Measurements from ENCODE around the gene SPAG6. TPM values are rescaled to one million over a fixed set of nuclear protein-coding genes. Genes with fewer than 3 reads are reported as not detected.
"Not testable (repeated sequence)": the region's sequence is repeated elsewhere in the genome, so short reads cannot be mapped to it uniquely, and the experiment has no call there.

The SPAG6 gene
- total and polyA plus RNA-seq, 4 donors, result 0.36 TPM; not detected in 3

DNA sequence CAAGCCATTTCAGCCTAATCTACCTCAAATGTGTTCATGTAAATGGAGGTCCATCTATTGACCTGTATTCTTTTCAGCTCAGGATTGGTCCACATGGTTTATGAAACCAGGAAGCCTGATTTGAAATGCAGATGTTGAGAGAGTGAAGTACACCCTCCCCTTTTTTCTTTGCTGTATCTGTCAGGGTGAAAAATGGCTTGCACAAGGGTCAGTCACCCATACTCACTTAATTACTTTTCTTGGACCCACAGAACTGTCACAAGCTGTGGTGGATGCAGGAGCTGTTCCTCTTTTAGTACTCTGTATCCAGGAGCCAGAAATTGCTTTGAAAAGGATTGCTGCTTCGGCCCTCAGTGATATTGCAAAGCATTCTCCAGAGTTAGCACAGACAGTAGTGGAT, 41.2 kb downstream of the SPAG6 start:
- no peak overlapping the region for H3K27ac ChIP-seq (ENCODE audit: low read depth in 1 of 2, low read length in 2 of 2)
- whole genome bisulfite sequencing, 2 donors, result 71 to 79% methylated on average over 1 of the region's 1 CpG
- no peak overlapping the region for H3K4me3 ChIP-seq (ENCODE audit: low read length in 2 of 2)
- H3K27me3 ChIP-seq (ENCODE audit: control insufficient read depth in 1 of 2, insufficient read depth in 2 of 2, low read length in 1 of 2), result no peaks in the 10 kb centered on the region
- intact Hi-C loops (cut with DNase I), result no loop called here
- ATAC-seq (ENCODE audit: low FRiP score), result no peak
- no peaks in the 10 kb centered on the region for H3K9me3 ChIP-seq (ENCODE audit: control insufficient read depth, low read length)
- DNase-seq, result no peak
- H3K4me1 ChIP-seq (ENCODE audit: control insufficient read depth in 1 of 2, insufficient read depth in 2 of 2, low read length in 2 of 2), result no peaks in the 10 kb centered on the region
- H3K36me3 ChIP-seq (ENCODE audit: control insufficient read depth in 1 of 2, insufficient read depth in 2 of 2, low read length in 1 of 2), result no peaks in the 10 kb centered on the region

DNA sequence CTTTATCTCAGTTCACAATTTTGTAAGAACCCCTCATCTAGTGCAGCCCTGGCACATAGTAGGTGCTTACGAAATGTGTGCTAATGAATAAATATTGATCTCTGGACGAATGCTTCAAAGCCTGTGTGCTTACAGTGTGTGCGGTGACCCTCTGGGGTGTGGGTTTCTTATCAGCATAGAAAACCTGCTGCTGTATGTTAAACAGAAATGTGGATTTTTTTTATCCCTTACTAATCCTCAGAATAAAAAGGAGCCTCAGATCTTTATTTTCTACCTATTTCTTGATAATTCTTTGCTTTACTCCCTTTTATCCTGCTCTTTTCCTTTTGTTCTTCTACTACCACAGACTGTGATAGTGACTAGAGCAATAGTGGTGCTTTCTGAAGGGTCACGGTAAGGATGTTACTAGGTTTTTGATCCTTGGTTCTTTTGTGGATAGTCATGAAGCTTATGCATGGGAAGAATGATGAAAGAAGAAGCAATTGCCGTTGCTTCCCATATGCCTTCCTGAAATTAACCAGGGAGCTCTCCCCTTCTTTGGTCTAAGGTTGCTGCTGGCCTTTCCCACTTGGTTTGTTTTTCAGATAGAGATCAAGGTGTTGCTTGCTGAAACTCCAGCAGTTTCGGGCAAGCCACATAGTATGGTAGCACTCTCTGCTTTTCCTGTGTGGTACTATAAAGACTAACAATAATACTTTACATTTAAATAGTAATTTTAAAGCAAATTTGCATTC, 44.7 kb downstream of the SPAG6 start:
- Histone ChIP-seq H3K27ac (ENCODE audit: low read depth in 1 of 2, low read length in 2 of 2) (no peak overlapping the region), H3K4me1 (ENCODE audit: control insufficient read depth in 1 of 2, insufficient read depth in 2 of 2, low read length in 2 of 2) (no peaks in the 10 kb centered on the region), H3K9me3 (ENCODE audit: control insufficient read depth, low read length) (no peaks in the 10 kb centered on the region), H3K27me3 (ENCODE audit: control insufficient read depth in 1 of 2, insufficient read depth in 2 of 2, low read length in 1 of 2) (no peaks in the 10 kb centered on the region), H3K36me3 (ENCODE audit: control insufficient read depth in 1 of 2, insufficient read depth in 2 of 2, low read length in 1 of 2) (no peaks in the 10 kb centered on the region), H3K4me3 (ENCODE audit: low read length in 2 of 2) (no peak overlapping the region)
- intact Hi-C loops (cut with DNase I), result no loop called here
- WGBS, 2 donors, result 81 to 85% methylated on average over 6 of the region's 6 CpGs
- no peak for ATAC-seq (ENCODE audit: low FRiP score)
- DNase-seq, result no peak

DNA sequence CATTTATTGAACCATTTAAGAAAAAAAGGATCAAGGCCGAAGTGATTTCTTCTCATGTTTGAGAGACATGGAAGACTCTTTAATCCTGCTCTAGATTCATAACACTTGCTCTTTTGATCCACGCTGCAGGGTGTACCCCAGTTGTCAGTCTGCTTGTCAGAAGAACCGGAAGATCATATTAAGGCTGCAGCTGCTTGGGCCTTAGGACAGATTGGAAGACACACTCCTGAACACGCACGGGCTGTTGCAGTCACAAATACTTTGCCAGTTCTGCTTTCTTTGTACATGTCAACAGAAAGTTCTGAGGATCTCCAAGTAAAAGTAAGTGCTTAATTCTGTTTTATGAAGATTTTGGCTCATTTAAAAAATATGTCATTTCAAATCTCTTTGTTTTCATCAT, 46.3 kb downstream of the SPAG6 start:
- Histone ChIP-seq H3K36me3 (ENCODE audit: control insufficient read depth in 1 of 2, insufficient read depth in 2 of 2, low read length in 1 of 2) (no peaks in the 10 kb centered on the region), H3K4me3 (ENCODE audit: low read length in 2 of 2) (no peak overlapping the region), H3K27me3 (ENCODE audit: control insufficient read depth in 1 of 2, insufficient read depth in 2 of 2, low read length in 1 of 2) (no peaks in the 10 kb centered on the region), H3K27ac (ENCODE audit: low read depth in 1 of 2, low read length in 2 of 2) (no peak overlapping the region), H3K9me3 (ENCODE audit: control insufficient read depth, low read length) (no peaks in the 10 kb centered on the region), H3K4me1 (ENCODE audit: control insufficient read depth in 1 of 2, insufficient read depth in 2 of 2, low read length in 2 of 2) (no peaks in the 10 kb centered on the region)
- 88 to 90% methylated on average over 5 of the region's 5 CpGs for WGBS, 2 donors
- DNase-seq (no peak), ATAC-seq (ENCODE audit: low FRiP score) (no peak)
- intact Hi-C loops (cut with DNase I), result no loop called here

DNA sequence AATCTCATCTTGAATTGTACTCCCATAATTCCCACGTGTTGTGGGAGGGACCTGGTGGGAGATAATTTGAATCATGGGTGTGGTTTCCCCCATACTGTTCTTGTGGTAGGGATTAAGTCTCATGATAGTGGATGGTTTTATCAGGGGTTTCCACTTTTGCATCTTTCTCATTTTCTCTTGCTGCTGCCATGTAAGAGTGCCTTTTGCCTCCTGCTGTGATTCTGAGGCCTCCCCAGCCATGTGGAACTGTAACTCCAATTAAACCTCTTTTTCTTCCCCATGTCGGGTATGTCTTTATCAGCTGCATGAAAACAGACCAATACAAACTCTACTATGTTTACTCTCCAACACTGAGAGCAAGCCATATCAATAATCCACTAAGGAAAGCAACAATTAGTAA, 50.9 kb downstream of the SPAG6 start:
- H3K36me3 ChIP-seq (ENCODE audit: control insufficient read depth in 1 of 2, insufficient read depth in 2 of 2, low read length in 1 of 2); H3K4me3 ChIP-seq (ENCODE audit: low read length in 2 of 2); H3K27ac ChIP-seq (ENCODE audit: low read depth in 1 of 2, low read length in 2 of 2); intact Hi-C loops (cut with DNase I); H3K9me3 ChIP-seq (ENCODE audit: control insufficient read depth, low read length); H3K4me1 ChIP-seq (ENCODE audit: control insufficient read depth in 1 of 2, insufficient read depth in 2 of 2, low read length in 2 of 2); ATAC-seq (ENCODE audit: low FRiP score); DNase-seq; H3K27me3 ChIP-seq (ENCODE audit: control insufficient read depth in 1 of 2, insufficient read depth in 2 of 2, low read length in 1 of 2): not testable (repeated sequence)
- 61 to 76% methylated on average over 2 of the region's 2 CpGs for WGBS, 2 donors

DNA sequence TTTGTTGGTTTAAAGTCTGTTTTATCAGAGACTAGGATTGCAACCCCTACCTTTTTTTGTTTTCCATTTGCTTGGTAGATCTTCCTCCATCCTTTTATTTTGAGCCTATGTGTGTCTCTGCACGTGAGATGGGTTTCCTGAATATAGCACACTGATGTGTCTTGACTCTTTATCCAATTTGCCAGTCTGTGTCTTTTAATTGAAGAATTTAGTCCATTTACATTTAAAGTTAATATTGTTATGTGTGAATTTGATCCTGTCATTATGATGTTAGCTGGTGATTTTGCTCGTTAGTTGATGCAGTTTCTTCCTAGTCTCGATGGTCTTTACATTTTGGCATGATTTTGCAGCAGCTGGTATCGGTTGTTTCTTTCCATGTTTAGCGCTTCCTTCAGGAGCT, 61.6 kb downstream of the SPAG6 start:
- ATAC-seq (ENCODE audit: low FRiP score); H3K36me3 ChIP-seq (ENCODE audit: control insufficient read depth in 1 of 2, insufficient read depth in 2 of 2, low read length in 1 of 2); H3K27me3 ChIP-seq (ENCODE audit: control insufficient read depth in 1 of 2, insufficient read depth in 2 of 2, low read length in 1 of 2); H3K9me3 ChIP-seq (ENCODE audit: control insufficient read depth, low read length); H3K4me1 ChIP-seq (ENCODE audit: control insufficient read depth in 1 of 2, insufficient read depth in 2 of 2, low read length in 2 of 2); DNase-seq; H3K27ac ChIP-seq (ENCODE audit: low read depth in 1 of 2, low read length in 2 of 2); intact Hi-C loops (cut with DNase I); H3K4me3 ChIP-seq (ENCODE audit: low read length in 2 of 2): not testable (repeated sequence)
- WGBS, 2 donors, result 91 to 93% methylated on average over 1 of the region's 5 CpGs

DNA sequence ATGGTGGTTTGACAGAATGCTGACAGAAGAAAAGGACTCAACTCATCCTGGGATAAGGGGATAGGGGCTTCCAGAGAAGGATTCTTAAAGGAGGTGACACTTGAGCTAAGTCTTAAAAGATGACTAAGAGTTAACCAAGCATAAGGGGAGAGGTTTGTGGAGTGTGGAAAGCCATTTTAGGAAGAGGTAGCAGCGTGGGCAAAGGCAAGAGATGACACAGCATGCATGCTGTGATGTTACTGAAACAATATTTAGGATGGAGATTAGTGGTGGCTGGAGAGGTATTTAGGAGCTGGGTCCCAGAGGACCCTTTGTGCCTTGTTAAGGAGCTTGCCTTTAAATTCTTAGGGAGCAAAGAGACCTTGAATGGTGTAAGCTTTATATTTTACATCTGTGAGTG, 65.1 kb downstream of the SPAG6 start:
- Histone ChIP-seq H3K4me1 (ENCODE audit: control insufficient read depth in 1 of 2, insufficient read depth in 2 of 2, low read length in 2 of 2) (no peaks in the 10 kb centered on the region), H3K9me3 (ENCODE audit: control insufficient read depth, low read length) (no peaks in the 10 kb centered on the region), H3K4me3 (ENCODE audit: low read length in 2 of 2) (no peak overlapping the region), H3K27ac (ENCODE audit: low read depth in 1 of 2, low read length in 2 of 2) (no peak overlapping the region), H3K36me3 (ENCODE audit: control insufficient read depth in 1 of 2, insufficient read depth in 2 of 2, low read length in 1 of 2) (no peaks in the 10 kb centered on the region), H3K27me3 (ENCODE audit: control insufficient read depth in 1 of 2, insufficient read depth in 2 of 2, low read length in 1 of 2) (no peaks in the 10 kb centered on the region)
- DNase-seq (no peak), ATAC-seq (ENCODE audit: low FRiP score) (no peak)
- intact Hi-C loops (cut with DNase I), result no loop called here
- 33 to 35% methylated on average over 1 of the region's 1 CpG for WGBS, 2 donors

DNA sequence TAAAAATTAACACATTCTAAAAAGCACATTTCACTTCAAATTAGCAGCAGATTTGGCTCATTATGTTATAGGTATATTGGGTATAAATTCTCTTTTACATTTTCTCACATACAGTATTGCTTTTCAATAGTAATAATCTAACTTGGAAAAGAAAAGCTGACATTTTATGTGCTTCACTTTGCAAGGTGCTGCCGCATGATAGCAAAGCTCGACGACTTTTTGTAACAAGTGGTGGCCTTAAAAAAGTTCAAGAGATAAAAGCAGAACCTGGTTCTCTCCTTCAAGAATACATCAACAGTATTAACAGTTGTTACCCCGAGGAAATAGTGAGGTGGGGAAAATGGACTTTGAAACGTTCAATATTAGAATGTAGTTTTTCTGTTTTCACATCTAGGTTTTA, 65.5 kb downstream of the SPAG6 start:
- ATAC-seq (ENCODE audit: low FRiP score) (no peak), DNase-seq (no peak)
- no peaks in the 10 kb centered on the region for H3K36me3 ChIP-seq (ENCODE audit: control insufficient read depth in 1 of 2, insufficient read depth in 2 of 2, low read length in 1 of 2)
- no peaks in the 10 kb centered on the region for H3K27me3 ChIP-seq (ENCODE audit: control insufficient read depth in 1 of 2, insufficient read depth in 2 of 2, low read length in 1 of 2)
- H3K27ac ChIP-seq (ENCODE audit: low read depth in 1 of 2, low read length in 2 of 2), result no peak overlapping the region
- no peak overlapping the region for H3K4me3 ChIP-seq (ENCODE audit: low read length in 2 of 2)
- H3K9me3 ChIP-seq (ENCODE audit: control insufficient read depth, low read length), result no peaks in the 10 kb centered on the region
- 85 to 89% methylated on average over 5 of the region's 5 CpGs for WGBS, 2 donors
- no peaks in the 10 kb centered on the region for H3K4me1 ChIP-seq (ENCODE audit: control insufficient read depth in 1 of 2, insufficient read depth in 2 of 2, low read length in 2 of 2)
- intact Hi-C loops (cut with DNase I), result no loop called here

DNA sequence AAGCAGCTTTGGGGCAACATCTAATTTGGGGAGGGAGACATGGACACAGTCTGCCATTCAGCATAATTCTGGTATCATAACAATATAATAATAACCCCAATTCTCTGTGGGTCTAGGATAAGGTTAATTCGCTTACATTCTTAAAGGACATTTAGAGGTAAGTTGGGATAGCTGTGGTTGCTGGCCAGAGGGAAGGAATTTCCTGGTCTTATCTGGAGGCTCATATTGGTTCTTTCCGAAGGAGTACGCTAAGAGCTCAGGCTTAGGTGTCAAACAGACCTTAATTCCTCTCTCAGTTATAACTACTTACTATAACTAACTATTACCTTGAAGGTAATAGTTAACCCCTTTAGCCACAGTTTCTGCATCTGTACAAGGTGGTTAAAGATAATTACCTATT, 68.8 kb downstream of the SPAG6 start:
- no peak for ATAC-seq (ENCODE audit: low FRiP score)
- 84 to 88% methylated on average over 3 of the region's 3 CpGs for WGBS, 2 donors
- H3K9me3 ChIP-seq (ENCODE audit: control insufficient read depth, low read length), result no peaks in the 10 kb centered on the region
- H3K4me1 ChIP-seq (ENCODE audit: control insufficient read depth in 1 of 2, insufficient read depth in 2 of 2, low read length in 2 of 2), result no peaks in the 10 kb centered on the region
- H3K36me3 ChIP-seq (ENCODE audit: control insufficient read depth in 1 of 2, insufficient read depth in 2 of 2, low read length in 1 of 2), result no peaks in the 10 kb centered on the region
- intact Hi-C loops (cut with DNase I), result no loop called here
- no peak overlapping the region for H3K27ac ChIP-seq (ENCODE audit: low read depth in 1 of 2, low read length in 2 of 2)
- H3K4me3 ChIP-seq (ENCODE audit: low read length in 2 of 2), result no peak overlapping the region
- H3K27me3 ChIP-seq (ENCODE audit: control insufficient read depth in 1 of 2, insufficient read depth in 2 of 2, low read length in 1 of 2), result no peaks in the 10 kb centered on the region
- DNase-seq, result no peak

DNA sequence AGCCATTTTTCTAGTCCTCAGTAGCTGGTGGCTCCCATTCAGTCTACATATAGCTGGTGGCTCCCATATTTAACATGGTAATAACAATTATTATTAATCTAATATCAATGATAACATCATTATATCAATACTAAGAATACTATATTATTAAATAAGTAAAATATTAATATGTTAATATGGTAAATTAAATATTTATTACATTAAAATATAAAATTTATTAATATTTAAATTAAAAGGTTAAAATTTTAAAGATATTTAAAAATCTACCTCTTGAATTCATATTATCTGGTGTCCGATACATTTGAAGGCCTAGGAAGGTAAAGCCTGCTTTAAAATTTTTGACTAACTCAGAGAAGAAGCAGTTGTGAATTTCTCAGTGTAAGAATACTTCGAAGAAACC, 69.8 kb downstream of the SPAG6 start:
- H3K27ac ChIP-seq (ENCODE audit: low read depth in 1 of 2, low read length in 2 of 2), result no peak overlapping the region
- H3K4me1 ChIP-seq (ENCODE audit: control insufficient read depth in 1 of 2, insufficient read depth in 2 of 2, low read length in 2 of 2), result no peaks in the 10 kb centered on the region
- WGBS, 2 donors, result 92 to 96% methylated on average over 2 of the region's 2 CpGs
- H3K27me3 ChIP-seq (ENCODE audit: control insufficient read depth in 1 of 2, insufficient read depth in 2 of 2, low read length in 1 of 2), result no peaks in the 10 kb centered on the region
- no peaks in the 10 kb centered on the region for H3K9me3 ChIP-seq (ENCODE audit: control insufficient read depth, low read length)
- H3K4me3 ChIP-seq (ENCODE audit: low read length in 2 of 2), result no peak overlapping the region
- intact Hi-C loops (cut with DNase I), result no loop called here
- DNase-seq, result no peak
- H3K36me3 ChIP-seq (ENCODE audit: control insufficient read depth in 1 of 2, insufficient read depth in 2 of 2, low read length in 1 of 2), result no peaks in the 10 kb centered on the region
- ATAC-seq (ENCODE audit: low FRiP score), result no peak

All from aorta (tissue), 5 donors.